PFSK-1 (cell line): ENCODE data around the gene HSPB1.

ENCODE experiments used
- FOXP2 ChIP-seq: optimal IDR thresholded peaks from 2 replicates; pipeline ENCODE3; 2011; ENCODE audit warnings: borderline replicate concordance, control low read depth, inconsistent platforms; ENCODE audit not compliant: insufficient read depth; ENCODE audit errors: extremely low read length, extremely low read depth
- POLR2AphosphoS5 ChIP-seq: IDR thresholded peaks from 2 replicates; pipeline ENCODE4 v1.6.1; 2012; ENCODE audit warnings: low read depth, mild to moderate bottlenecking, control low read depth, low read length, moderate library complexity
- REST ChIP-seq, 2 experiments: IDR thresholded peaks; 2 replicates each; pipeline versions ENCODE4 v1.6.1 to v1.8.0; 2011 to 2012; ENCODE audit warnings: low read depth in 2 of 2, low read length in 2 of 2, control low read depth in 1 of 2, inconsistent platforms in 1 of 2, mild to moderate bottlenecking in 1 of 2, moderate library complexity in 1 of 2; ENCODE audit not compliant: insufficient read depth in 1 of 2
- SIN3A ChIP-seq: IDR thresholded peaks from 2 replicates; pipeline ENCODE4 v1.6.1; 2012; ENCODE audit warnings: mild to moderate bottlenecking, low read length, moderate library complexity, borderline replicate concordance; ENCODE audit not compliant: insufficient read depth
- TAF1 ChIP-seq: IDR thresholded peaks from 2 replicates; pipeline ENCODE4 v1.6.1; 2012; ENCODE audit warnings: low read length, control low read depth, borderline replicate concordance; ENCODE audit not compliant: insufficient read depth

HSPB1 gene

GRCh38 chr7:76294344-76295024, 8.0 kb upstream of the HSPB1 start:
- no peak for TF ChIP-seq REST (IDR thresholded peaks at IDR 0.05; ENCODE audit: insufficient read depth in 1 of 2, low read depth in 2 of 2, low read length in 2 of 2)
- peak; percentile 51 for TF ChIP-seq FOXP2
- no peak for TF ChIP-seq POLR2AphosphoS5

GRCh38 chr7:76296743-76297740, 5.4 kb upstream of the HSPB1 start:
- TF ChIP-seq TAF1 (no peak), SIN3A (no peak), FOXP2 (no peak), POLR2AphosphoS5 (no peak), REST (IDR thresholded peaks at IDR 0.05; ENCODE audit: insufficient read depth in 1 of 2, low read depth in 2 of 2, low read length in 2 of 2) (no peak)

GRCh38 chr7:76300166-76300731, 2.2 kb upstream of the HSPB1 start:
- no peak for TF ChIP-seq POLR2AphosphoS5
- no peak for TF ChIP-seq FOXP2
- TF ChIP-seq TAF1, result no peak
- TF ChIP-seq REST (IDR thresholded peaks at IDR 0.05; ENCODE audit: insufficient read depth in 1 of 2, low read depth in 2 of 2, low read length in 2 of 2), result no peak
- no peak for TF ChIP-seq SIN3A

GRCh38 chr7:76301000-76301399, 1.5 kb upstream of the HSPB1 start:
- no peak for TF ChIP-seq FOXP2
- TF ChIP-seq TAF1, result no peak
- TF ChIP-seq POLR2AphosphoS5, result no peak
- no peak for TF ChIP-seq REST (IDR thresholded peaks at IDR 0.05; ENCODE audit: insufficient read depth in 1 of 2, low read depth in 2 of 2, low read length in 2 of 2)
- no peak for TF ChIP-seq SIN3A
